Gastrocnemius medialis (tissue), 4 donors: ENCODE measurements around the gene HSFX3.
"Not testable (repeated sequence)": the region's sequence is repeated elsewhere in the genome, so short reads cannot be mapped to it uniquely, and the experiment has no call there.

Experiments used
- POLR2A ChIP-seq, 2 donors: fragments of 450-650 bp; IDR thresholded peaks; one replicate each; pipeline ENCODE4 v1.6.1; 2017; ENCODE audit warnings: antibody characterized with exemption in 2 of 2, mild to moderate bottlenecking in 2 of 2, moderate library complexity in 2 of 2
- TF ChIP-seq, protein P1 (sequence below), 5 experiments: fragments of 450-650 bp in 3 of 5; fragments of 200-600 bp in 2 of 5; sonication (generic) in 2 of 5; IDR thresholded peaks in 4 of 5; conservative IDR thresholded peaks in 1 of 5; 1 replicate in 4 of 5; 2 replicates in 1 of 5; pipeline ENCODE4 v1.5.1; 2016 to 2019; ENCODE audit warnings: antibody characterized with exemption in 5 of 5, mild to moderate bottlenecking in 3 of 5, moderate library complexity in 3 of 5

DNA sequence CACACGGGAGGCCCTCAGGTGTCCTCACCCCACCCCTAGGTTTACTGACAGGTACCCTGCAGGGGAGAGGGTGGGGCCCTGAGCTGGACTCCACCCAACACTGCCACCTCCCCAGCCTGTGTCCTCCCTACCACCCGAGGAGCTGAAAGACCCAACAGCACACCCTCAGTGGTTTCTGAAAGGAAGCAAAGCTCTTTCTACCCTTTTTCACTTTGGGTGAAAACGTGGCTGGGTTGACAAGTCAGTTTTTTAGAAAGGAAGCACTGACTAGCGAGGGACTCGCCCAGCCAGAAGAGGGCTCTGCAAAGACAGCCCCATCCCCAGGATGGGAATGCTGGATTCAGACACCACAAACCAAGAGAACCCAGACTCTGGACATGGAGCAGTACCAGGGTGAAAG is 46.8 kb downstream of the HSFX3 start:
- TF ChIP-seq, protein P1, sequence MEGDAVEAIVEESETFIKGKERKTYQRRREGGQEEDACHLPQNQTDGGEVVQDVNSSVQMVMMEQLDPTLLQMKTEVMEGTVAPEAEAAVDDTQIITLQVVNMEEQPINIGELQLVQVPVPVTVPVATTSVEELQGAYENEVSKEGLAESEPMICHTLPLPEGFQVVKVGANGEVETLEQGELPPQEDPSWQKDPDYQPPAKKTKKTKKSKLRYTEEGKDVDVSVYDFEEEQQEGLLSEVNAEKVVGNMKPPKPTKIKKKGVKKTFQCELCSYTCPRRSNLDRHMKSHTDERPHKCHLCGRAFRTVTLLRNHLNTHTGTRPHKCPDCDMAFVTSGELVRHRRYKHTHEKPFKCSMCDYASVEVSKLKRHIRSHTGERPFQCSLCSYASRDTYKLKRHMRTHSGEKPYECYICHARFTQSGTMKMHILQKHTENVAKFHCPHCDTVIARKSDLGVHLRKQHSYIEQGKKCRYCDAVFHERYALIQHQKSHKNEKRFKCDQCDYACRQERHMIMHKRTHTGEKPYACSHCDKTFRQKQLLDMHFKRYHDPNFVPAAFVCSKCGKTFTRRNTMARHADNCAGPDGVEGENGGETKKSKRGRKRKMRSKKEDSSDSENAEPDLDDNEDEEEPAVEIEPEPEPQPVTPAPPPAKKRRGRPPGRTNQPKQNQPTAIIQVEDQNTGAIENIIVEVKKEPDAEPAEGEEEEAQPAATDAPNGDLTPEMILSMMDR (IDR thresholded peaks at IDR 0.05 in 4 of 5, conservative IDR thresholded peaks at IDR 0.05 in 1 of 5), result not testable (repeated sequence)
- not testable (repeated sequence) for TF ChIP-seq POLR2A (IDR thresholded peaks at IDR 0.05)
